Left lung (tissue), 10 donors: ENCODE results near the gene BRD7. TPM values are rescaled to one million over a fixed set of nuclear protein-coding genes. Genes with fewer than 3 reads are reported as not detected.

Source experiments
- ATAC-seq: fragments of 200-7000 bp; cut with Tn5 transposase; one replicate; pipeline ENCODE4 v1.9.1; 2020; ENCODE audit warnings: moderate library complexity
- DNase-seq, 4 donors: peaks; one replicate each; pipeline ENCODE4 v3.0.0-alpha.2; 2013 to 2020
- H3K27ac ChIP-seq, 2 donors: fragments of 200-600 bp; sonication (generic) in 1 of 2; one replicate each; pipeline versions ENCODE4 v1.5.0 to v1.8.0; 2020 to 2021
- H3K27me3 ChIP-seq, 2 donors: fragments of 200-600 bp; sonication (generic) in 1 of 2; one replicate each; pipeline versions ENCODE4 v1.5.0 to v1.8.0; 2020 to 2021
- H3K36me3 ChIP-seq, 2 donors: fragments of 200-600 bp; sonication (generic) in 1 of 2; one replicate each; pipeline versions ENCODE4 v1.5.0 to v1.8.0; 2020 to 2021
- H3K4me1 ChIP-seq, 2 donors: fragments of 200-600 bp; one replicate each; pipeline ENCODE4 v1.8.0; 2021
- H3K4me3 ChIP-seq, 2 donors: fragments of 200-600 bp; sonication (generic) in 1 of 2; one replicate each; pipeline versions ENCODE4 v1.5.0 to v1.8.0; 2020 to 2021; ENCODE audit warnings: mild to moderate bottlenecking in 1 of 2
- H3K9me3 ChIP-seq, 2 donors: fragments of 200-600 bp; sonication (generic) in 1 of 2; one replicate each; pipeline versions ENCODE4 v1.5.0 to v1.8.0; 2020 to 2021
- intact Hi-C, 2 donors: fragments of 100-400 bp; cut with DNase I; formaldehyde crosslinking; loops; one replicate each; pipeline versions ENCODE4 v1.11.2 to v1.14.2; 2022
- polyA plus RNA-seq, 6 donors: library from polyadenylated mRNA; unstranded; fragments of 120-200 nt; gene quantifications; one replicate each; pipeline ENCODE4 v1.2.1, GENCODE V29; 2013; ENCODE audit not compliant: insufficient read length in 6 of 6
- total RNA-seq, 2 donors: library from RNA; stranded (reverse); fragmentation: NEBNext Ultra II Directional; extraction: Animal tissue kit (Norgen Biotek cat#: 25700); gene quantifications; one replicate each; pipeline ENCODE4 v1.2.1, GENCODE V29; 2021
- TF ChIP-seq, protein P1 (sequence below), 2 donors: fragments of 200-600 bp; sonication (generic) in 1 of 2; IDR thresholded peaks; one replicate each; pipeline versions ENCODE4 v1.5.0 to v1.8.0; 2021; ENCODE audit warnings: antibody characterized with exemption in 2 of 2
- donor health status: DM: no; HTN: yes; CAD: no.
- donor health status: DM: no; HTN: no; CAD: no.

The BRD7 gene
- total and polyA plus RNA-seq, 8 donors, result 59.8 to 113 (median 97.6) TPM

- peaks cover 0 to 50% of the 10 kb centered on the region in 2 donors for H3K36me3 ChIP-seq
- TF ChIP-seq, protein P1, sequence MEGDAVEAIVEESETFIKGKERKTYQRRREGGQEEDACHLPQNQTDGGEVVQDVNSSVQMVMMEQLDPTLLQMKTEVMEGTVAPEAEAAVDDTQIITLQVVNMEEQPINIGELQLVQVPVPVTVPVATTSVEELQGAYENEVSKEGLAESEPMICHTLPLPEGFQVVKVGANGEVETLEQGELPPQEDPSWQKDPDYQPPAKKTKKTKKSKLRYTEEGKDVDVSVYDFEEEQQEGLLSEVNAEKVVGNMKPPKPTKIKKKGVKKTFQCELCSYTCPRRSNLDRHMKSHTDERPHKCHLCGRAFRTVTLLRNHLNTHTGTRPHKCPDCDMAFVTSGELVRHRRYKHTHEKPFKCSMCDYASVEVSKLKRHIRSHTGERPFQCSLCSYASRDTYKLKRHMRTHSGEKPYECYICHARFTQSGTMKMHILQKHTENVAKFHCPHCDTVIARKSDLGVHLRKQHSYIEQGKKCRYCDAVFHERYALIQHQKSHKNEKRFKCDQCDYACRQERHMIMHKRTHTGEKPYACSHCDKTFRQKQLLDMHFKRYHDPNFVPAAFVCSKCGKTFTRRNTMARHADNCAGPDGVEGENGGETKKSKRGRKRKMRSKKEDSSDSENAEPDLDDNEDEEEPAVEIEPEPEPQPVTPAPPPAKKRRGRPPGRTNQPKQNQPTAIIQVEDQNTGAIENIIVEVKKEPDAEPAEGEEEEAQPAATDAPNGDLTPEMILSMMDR (IDR thresholded peaks at IDR 0.05), result no peak
- no peak overlapping the region for H3K4me3 ChIP-seq
- H3K27ac ChIP-seq, result no peak overlapping the region
- DNase-seq (no peak), ATAC-seq (no peak)
- peaks cover 0 to 20% of the 10 kb centered on the region in 2 donors for H3K4me1 ChIP-seq
- intact Hi-C loops, result no loop called here
- no peaks in the 10 kb centered on the region for H3K27me3 ChIP-seq
- no peaks in the 10 kb centered on the region for H3K9me3 ChIP-seq
These were observed 33.4 kb downstream of the BRD7 start for GRCh38 chr16:50335196-50335958.

- intact Hi-C loops, result no loop called here
- Histone ChIP-seq H3K27me3 (no peaks in the 10 kb centered on the region), H3K4me3 (no peak overlapping the region), H3K4me1 (peaks cover 0 to 28% of the 10 kb centered on the region in 2 donors), H3K27ac (no peak overlapping the region), H3K36me3 (peaks cover 0 to 51% of the 10 kb centered on the region in 2 donors), H3K9me3 (no peaks in the 10 kb centered on the region)
- ATAC-seq (peak; percentile 59), DNase-seq (no peak)
- TF ChIP-seq, protein P1 (IDR thresholded peaks at IDR 0.05), result no peak
These were observed 34.4 kb downstream of the BRD7 start for GRCh38 chr16:50334106-50334975.

DNA sequence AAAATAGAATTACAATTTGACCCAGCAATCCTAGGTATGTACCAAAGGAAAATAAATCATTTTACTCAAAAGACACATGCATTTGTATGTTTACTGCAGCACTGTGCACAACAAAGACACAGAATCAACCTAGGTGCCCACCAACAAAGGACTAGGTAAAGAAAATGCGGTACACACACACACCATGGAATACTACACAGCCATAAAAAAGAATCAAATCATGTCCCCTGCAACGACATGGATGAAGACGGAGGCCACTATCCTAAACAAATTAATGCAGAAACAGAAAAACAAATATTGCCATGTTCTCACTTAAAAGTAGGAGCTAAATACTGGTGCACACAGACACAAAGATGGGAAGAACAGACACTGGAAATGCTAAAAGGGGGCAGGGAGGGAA, 36.2 kb downstream of the BRD7 start:
- ATAC-seq (no peak), DNase-seq (no peak)
- Histone ChIP-seq H3K36me3 (peaks cover 0 to 52% of the 10 kb centered on the region in 2 donors), H3K9me3 (no peaks in the 10 kb centered on the region), H3K27ac (no peak overlapping the region), H3K27me3 (no peaks in the 10 kb centered on the region), H3K4me1 (peaks cover 0 to 26% of the 10 kb centered on the region in 2 donors), H3K4me3 (no peak overlapping the region)
- TF ChIP-seq, protein P1 (IDR thresholded peaks at IDR 0.05), result no peak
- intact Hi-C loops, result no loop called here

DNA sequence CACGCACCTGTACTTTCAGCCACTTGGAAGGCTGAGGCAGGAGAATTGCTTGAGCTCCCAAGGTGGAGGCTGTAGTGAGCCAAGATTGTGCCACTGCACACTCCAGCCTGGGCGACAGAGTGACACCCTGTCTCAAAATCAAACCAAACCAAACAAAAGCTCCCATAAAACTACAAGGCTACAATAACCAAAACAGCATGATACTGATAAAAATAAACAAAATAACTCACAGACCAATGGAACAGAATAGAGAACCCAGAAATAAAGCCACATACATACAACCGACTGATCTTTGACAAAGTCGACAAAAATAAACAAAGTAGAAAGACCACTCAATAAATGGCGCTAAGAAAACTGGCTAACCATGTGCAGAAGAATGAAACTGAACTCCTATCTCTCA, 37.2 kb downstream of the BRD7 start:
- H3K27me3 ChIP-seq, result no peaks in the 10 kb centered on the region
- intact Hi-C loops, result no loop called here
- no peak overlapping the region for H3K4me3 ChIP-seq
- H3K9me3 ChIP-seq, result no peaks in the 10 kb centered on the region
- ATAC-seq (no peak), DNase-seq (no peak)
- peaks cover 0 to 24% of the 10 kb centered on the region in 2 donors for H3K4me1 ChIP-seq
- TF ChIP-seq, protein P1 (IDR thresholded peaks at IDR 0.05), result no peak
- H3K27ac ChIP-seq, result no peak overlapping the region
- H3K36me3 ChIP-seq, result peaks cover 0 to 57% of the 10 kb centered on the region in 2 donors
